Activated CD8-positive, alpha-beta T cell treated with anti-CD3 and anti-CD28 coated beads for 36 hours (primary cell): Measurements from ENCODE around the gene ATP8A1. TPM values are rescaled to one million over a fixed set of nuclear protein-coding genes. Genes with fewer than 3 reads are reported as not detected.

Experiments used
- ATAC-seq: fragments of 200-7000 bp; cut with Tn5 transposase; one replicate; pipeline ENCODE4 v1.10.0; 2021; ENCODE audit warnings: mild to moderate bottlenecking, moderate library complexity
- CTCF ChIA-PET: fragments of 350-600 bp; sonication (Branson Sonifier 250); formaldehyde crosslinking; loops from one replicate; lab custom pipeline; 2021; ENCODE audit warnings: antibody characterized with exemption; lab: Charles Lee
- POLR2A ChIA-PET: fragments of 350-600 bp; sonication (Branson Sonifier 250); formaldehyde crosslinking; loops from one replicate; lab custom pipeline; 2021; ENCODE audit warnings: antibody characterized with exemption; lab: Charles Lee
- DNase-seq: peaks from one replicate; pipeline ENCODE4 v3.0.0-alpha.2; 2020
- H3K27ac Mint-ChIP-seq: one replicate; pipeline ENCODE4 v1.8.0; 2021; ENCODE audit warnings: mild to moderate bottlenecking, mixed read lengths
- H3K27me3 Mint-ChIP-seq: one replicate; pipeline ENCODE4 v1.8.0; 2021; ENCODE audit warnings: mixed read lengths
- H3K36me3 Mint-ChIP-seq: one replicate; pipeline ENCODE4 v1.8.0; 2021; ENCODE audit warnings: low read depth, mixed read lengths
- H3K4me1 Mint-ChIP-seq: one replicate; pipeline ENCODE4 v1.8.0; 2021; ENCODE audit warnings: low read depth, mixed read lengths
- H3K4me3 Mint-ChIP-seq: one replicate; pipeline ENCODE4 v1.8.0; 2021; ENCODE audit warnings: mild to moderate bottlenecking, moderate library complexity, mixed read lengths
- H3K9me3 Mint-ChIP-seq: one replicate; pipeline ENCODE4 v1.8.0; 2021; ENCODE audit warnings: mixed read lengths
- intact Hi-C: fragments of 100-400 bp; cut with micrococcal nuclease; formaldehyde crosslinking; loops from one replicate; pipeline ENCODE4 v1.10.0; 2022
- total RNA-seq, 2 experiments: library from RNA; stranded (reverse); gene quantifications; one replicate each; pipeline ENCODE4 v1.2.3, GENCODE V29; 2021
- TF ChIP-seq, protein P1 (sequence below): fragments of 200-600 bp; IDR thresholded peaks from one replicate; pipeline ENCODE4 v1.8.0; 2022; ENCODE audit warnings: antibody characterized with exemption, mild to moderate bottlenecking

ATP8A1 gene
- total RNA-seq, 2 experiments from 2014 or later, result 28.1 to 30.7 TPM

DNA sequence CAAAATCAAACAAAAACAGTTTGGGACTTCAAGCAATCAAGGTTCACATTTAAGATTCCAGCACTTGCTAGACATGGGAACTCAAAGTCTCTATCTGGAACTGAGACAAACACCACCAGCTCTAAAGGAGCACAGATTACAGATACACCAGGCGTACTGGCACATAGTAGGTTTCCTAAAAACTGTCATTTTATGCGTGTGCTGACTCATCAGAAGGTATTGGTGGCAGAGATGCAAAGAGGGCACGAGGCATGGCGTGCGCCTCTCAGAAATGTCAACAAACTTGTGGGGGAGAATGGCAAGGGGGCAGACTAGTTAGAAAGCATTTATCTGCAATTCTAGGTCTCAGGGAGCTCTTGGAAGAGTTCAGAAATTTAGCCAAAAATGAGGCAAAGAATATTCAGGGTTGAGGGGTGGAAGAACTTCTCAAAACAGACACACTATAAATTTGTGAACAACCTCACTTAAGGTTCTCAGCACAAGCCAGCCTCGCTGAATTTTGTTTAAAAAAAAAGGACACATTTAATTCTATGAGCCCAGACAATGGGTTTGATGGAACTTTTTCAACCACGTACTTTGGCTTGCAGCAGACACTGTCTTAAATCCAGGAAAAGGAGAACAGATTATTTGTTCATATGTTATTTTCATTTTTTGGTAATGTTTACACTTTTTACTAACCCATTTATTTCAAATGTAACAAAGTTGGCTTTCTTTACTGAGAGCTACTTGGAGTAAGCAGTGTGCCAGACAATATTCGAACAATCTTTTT, 159.6 kb downstream of the ATP8A1 start:
- no peak overlapping the region for H3K27ac Mint-ChIP-seq
- no peak overlapping the region for H3K4me3 Mint-ChIP-seq
- DNase-seq (no peak), ATAC-seq (no peak)
- ChIA-PET CTCF (interaction anchor here (1.6 kb wide), 1 partner anchor 22 kb away, joined by 7 read pairs; no protein-coding TSS in a partner anchor), POLR2A (no interaction called here)
- H3K4me1 Mint-ChIP-seq, result no peaks in the 10 kb centered on the region
- intact Hi-C loops, result no loop called here
- no peaks in the 10 kb centered on the region for H3K9me3 Mint-ChIP-seq
- peaks cover 18% of the 10 kb centered on the region for H3K36me3 Mint-ChIP-seq
- no peaks in the 10 kb centered on the region for H3K27me3 Mint-ChIP-seq
- TF ChIP-seq, protein P1, sequence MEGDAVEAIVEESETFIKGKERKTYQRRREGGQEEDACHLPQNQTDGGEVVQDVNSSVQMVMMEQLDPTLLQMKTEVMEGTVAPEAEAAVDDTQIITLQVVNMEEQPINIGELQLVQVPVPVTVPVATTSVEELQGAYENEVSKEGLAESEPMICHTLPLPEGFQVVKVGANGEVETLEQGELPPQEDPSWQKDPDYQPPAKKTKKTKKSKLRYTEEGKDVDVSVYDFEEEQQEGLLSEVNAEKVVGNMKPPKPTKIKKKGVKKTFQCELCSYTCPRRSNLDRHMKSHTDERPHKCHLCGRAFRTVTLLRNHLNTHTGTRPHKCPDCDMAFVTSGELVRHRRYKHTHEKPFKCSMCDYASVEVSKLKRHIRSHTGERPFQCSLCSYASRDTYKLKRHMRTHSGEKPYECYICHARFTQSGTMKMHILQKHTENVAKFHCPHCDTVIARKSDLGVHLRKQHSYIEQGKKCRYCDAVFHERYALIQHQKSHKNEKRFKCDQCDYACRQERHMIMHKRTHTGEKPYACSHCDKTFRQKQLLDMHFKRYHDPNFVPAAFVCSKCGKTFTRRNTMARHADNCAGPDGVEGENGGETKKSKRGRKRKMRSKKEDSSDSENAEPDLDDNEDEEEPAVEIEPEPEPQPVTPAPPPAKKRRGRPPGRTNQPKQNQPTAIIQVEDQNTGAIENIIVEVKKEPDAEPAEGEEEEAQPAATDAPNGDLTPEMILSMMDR, result no peak

DNA sequence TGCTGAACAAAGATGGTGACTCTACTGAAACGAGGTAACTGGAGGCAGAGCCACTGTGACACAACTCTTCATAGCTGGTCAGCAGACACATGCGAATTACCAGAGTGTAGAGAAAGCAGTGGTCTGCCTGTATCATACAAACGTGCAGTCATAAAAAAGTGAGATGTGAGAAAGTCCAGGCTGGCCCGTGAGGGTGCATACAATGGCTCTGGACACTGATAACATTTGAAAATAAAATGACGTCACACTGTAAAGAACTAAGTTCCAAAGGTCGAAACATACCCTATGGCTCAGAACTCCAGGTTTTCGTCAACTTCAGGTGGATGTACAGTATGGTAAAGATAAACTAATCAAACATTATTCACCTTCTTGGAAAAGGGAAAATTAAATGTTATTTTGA, 163.9 kb downstream of the ATP8A1 start:
- ChIA-PET CTCF (no interaction called here), POLR2A (no interaction called here)
- peaks cover 6% of the 10 kb centered on the region for H3K4me1 Mint-ChIP-seq
- peaks cover 12% of the 10 kb centered on the region for H3K36me3 Mint-ChIP-seq
- H3K27ac Mint-ChIP-seq, result no peak overlapping the region
- H3K27me3 Mint-ChIP-seq, result no peaks in the 10 kb centered on the region
- no peak for ATAC-seq
- TF ChIP-seq, protein P1, result no peak
- no peaks in the 10 kb centered on the region for H3K9me3 Mint-ChIP-seq
- no peak for DNase-seq
- intact Hi-C loops, result no loop called here
- H3K4me3 Mint-ChIP-seq, result no peak overlapping the region

DNA sequence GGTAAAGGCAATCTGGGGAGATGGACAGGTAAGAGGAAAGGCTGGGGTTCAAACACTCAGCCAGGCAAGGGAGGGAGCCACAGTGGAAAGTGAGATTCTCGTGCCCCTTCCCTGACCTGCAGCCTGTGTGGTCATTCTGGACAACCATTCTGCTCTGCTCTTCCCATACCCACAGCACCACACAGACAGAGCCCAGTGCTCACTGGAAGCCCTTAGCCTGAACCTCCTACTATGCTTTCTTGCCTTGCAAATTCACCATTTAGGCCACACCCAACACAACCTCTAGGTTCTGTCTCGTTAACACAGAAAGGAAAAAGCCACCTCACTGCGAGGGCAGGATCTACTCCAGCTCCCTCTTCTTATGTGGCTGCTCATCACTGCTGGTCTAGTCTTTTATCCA, 166.9 kb downstream of the ATP8A1 start:
- Mint-ChIP-seq H3K9me3 (no peaks in the 10 kb centered on the region), H3K4me3 (no peak overlapping the region), H3K27ac (no peak overlapping the region), H3K4me1 (peaks cover 6% of the 10 kb centered on the region), H3K36me3 (peaks cover 3% of the 10 kb centered on the region), H3K27me3 (no peaks in the 10 kb centered on the region)
- TF ChIP-seq, protein P1, result no peak
- CTCF ChIA-PET, result interaction anchor here (0.8 to 1.6 kb wide), 3 partner anchors 12 to 51 kb away, joined by 3 to 5 read pairs (median 4); no protein-coding TSS in a partner anchor
- ATAC-seq, result no peak
- intact Hi-C loops, result no loop called here
- no peak for DNase-seq
- POLR2A ChIA-PET, result no interaction called here

DNA sequence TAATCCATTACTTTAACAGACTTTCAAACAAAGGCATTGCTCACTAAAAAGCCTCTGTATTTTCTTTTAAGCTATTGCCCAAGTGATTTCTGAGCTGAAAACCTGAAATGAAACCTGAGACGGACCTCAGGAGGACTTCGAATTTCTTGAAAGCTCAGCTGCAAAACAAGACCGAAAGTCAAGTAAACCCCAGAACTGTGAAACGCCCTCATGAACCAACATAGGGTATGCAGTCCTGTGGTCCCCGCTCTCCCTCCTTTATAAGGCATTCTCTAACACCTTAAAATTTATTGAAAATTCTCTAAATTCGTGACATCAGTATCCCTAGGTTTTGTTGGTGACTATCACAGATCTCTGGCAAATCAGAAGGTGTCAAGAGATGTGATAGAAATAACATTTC, 167.8 kb downstream of the ATP8A1 start:
- no peak overlapping the region for H3K27ac Mint-ChIP-seq
- H3K4me1 Mint-ChIP-seq, result peaks cover 6% of the 10 kb centered on the region
- no peak for ATAC-seq
- CTCF ChIA-PET, result interaction anchor here (0.8 to 1.6 kb wide), 3 partner anchors 10 to 31 kb away, joined by 3 to 5 read pairs (median 3); no protein-coding TSS in a partner anchor
- intact Hi-C loops, result no loop called here
- no peaks in the 10 kb centered on the region for H3K9me3 Mint-ChIP-seq
- POLR2A ChIA-PET, result no interaction called here
- no peak overlapping the region for H3K4me3 Mint-ChIP-seq
- no peak for DNase-seq
- peaks cover 2% of the 10 kb centered on the region for H3K36me3 Mint-ChIP-seq
- TF ChIP-seq, protein P1, result no peak
- H3K27me3 Mint-ChIP-seq, result no peaks in the 10 kb centered on the region

DNA sequence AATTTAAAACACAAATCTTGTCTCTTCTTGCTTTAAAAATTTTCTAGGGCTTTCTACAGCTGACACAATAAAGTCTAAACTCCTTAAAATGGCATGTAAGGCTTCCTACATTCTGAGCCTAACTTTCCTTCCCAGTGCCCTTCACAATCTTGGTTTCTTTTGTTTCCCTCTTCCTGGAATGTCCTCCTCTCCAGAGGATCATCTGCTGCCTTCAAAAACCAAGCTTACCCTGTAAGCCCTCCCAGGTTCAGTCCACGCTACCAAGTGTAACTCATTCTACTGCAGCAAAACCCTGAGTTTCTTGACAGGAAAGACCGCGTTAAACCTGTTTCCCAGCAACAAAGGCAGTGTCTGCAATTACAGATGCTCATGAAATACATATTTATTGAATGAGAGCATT, 168.4 kb downstream of the ATP8A1 start:
- DNase-seq, result no peak
- H3K4me1 Mint-ChIP-seq, result peaks cover 9% of the 10 kb centered on the region
- intact Hi-C loops, result no loop called here
- CTCF ChIA-PET, result interaction anchor here (1.0 to 1.6 kb wide), 2 partner anchors 10 to 31 kb away, joined by 3 to 5 read pairs; no protein-coding TSS in a partner anchor
- H3K36me3 Mint-ChIP-seq, result no peaks in the 10 kb centered on the region
- ATAC-seq, result no peak
- no peaks in the 10 kb centered on the region for H3K27me3 Mint-ChIP-seq
- H3K27ac Mint-ChIP-seq, result no peak overlapping the region
- no peak overlapping the region for H3K4me3 Mint-ChIP-seq
- POLR2A ChIA-PET, result no interaction called here
- no peaks in the 10 kb centered on the region for H3K9me3 Mint-ChIP-seq
- TF ChIP-seq, protein P1, result no peak
